Omental fat pad (tissue), 4 donors: Measurements from ENCODE around the gene PALD1. TPM values are rescaled to one million over a fixed set of nuclear protein-coding genes. Genes with fewer than 3 reads are reported as not detected.

ENCODE experiments used
- ATAC-seq: fragments of 150-250 bp; one replicate; pipeline ENCODE4 v1.9.1; 2016; ENCODE audit warnings: mild to moderate bottlenecking, moderate library complexity; ENCODE audit not compliant: low FRiP score
- DNase-seq: peaks from one replicate; pipeline ENCODE4 v3.0.0-alpha.2; 2019; ENCODE audit warnings: low spot score
- total RNA-seq, 4 donors: library from RNA; depleted of rRNA; stranded (reverse); fragments of >200 nt; gene quantifications; one replicate each; pipeline ENCODE4 v1.1.0, GENCODE V29; 2016
- TF ChIP-seq, protein P1 (sequence below), 3 donors: fragments of 450-650 bp; IDR thresholded peaks; one replicate each; pipeline ENCODE4 v1.5.1; 2016 to 2017; ENCODE audit warnings: antibody characterized with exemption in 3 of 3, mild to moderate bottlenecking in 3 of 3, moderate library complexity in 2 of 3

PALD1 gene
- total RNA-seq, 4 donors from 2014 or later = 3.3 to 12.1 (median 8.0) TPM

DNA sequence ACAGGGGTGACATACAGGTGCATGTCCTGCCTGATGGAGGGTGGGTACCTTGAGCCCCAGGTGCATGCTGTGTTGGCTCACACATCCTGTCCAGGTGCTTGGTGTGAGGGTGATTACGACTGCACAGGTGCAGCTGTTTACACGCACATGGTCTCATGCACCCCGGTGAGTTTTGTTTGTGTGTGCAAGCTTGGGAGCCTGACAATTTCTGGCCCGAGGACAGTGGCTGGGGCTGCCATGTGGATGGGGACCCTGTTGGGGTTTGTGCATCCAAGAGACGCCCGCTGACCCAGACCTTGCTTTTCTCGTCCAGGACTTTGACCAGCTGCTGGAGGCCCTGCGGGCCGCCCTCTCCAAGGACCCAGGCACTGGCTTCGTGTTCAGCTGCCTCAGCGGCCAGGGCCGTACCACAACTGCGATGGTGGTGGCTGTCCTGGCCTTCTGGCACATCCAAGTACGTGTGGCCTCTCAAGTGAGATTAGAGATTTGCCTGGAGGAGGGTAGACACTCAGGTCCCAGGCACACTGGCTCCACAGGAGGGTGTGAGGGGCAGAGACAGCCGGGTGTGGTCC, 62.3 kb downstream of the PALD1 start:
- TF ChIP-seq, protein P1, sequence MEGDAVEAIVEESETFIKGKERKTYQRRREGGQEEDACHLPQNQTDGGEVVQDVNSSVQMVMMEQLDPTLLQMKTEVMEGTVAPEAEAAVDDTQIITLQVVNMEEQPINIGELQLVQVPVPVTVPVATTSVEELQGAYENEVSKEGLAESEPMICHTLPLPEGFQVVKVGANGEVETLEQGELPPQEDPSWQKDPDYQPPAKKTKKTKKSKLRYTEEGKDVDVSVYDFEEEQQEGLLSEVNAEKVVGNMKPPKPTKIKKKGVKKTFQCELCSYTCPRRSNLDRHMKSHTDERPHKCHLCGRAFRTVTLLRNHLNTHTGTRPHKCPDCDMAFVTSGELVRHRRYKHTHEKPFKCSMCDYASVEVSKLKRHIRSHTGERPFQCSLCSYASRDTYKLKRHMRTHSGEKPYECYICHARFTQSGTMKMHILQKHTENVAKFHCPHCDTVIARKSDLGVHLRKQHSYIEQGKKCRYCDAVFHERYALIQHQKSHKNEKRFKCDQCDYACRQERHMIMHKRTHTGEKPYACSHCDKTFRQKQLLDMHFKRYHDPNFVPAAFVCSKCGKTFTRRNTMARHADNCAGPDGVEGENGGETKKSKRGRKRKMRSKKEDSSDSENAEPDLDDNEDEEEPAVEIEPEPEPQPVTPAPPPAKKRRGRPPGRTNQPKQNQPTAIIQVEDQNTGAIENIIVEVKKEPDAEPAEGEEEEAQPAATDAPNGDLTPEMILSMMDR (IDR thresholded peaks at IDR 0.05) = no peak
- no peak for ATAC-seq

DNA sequence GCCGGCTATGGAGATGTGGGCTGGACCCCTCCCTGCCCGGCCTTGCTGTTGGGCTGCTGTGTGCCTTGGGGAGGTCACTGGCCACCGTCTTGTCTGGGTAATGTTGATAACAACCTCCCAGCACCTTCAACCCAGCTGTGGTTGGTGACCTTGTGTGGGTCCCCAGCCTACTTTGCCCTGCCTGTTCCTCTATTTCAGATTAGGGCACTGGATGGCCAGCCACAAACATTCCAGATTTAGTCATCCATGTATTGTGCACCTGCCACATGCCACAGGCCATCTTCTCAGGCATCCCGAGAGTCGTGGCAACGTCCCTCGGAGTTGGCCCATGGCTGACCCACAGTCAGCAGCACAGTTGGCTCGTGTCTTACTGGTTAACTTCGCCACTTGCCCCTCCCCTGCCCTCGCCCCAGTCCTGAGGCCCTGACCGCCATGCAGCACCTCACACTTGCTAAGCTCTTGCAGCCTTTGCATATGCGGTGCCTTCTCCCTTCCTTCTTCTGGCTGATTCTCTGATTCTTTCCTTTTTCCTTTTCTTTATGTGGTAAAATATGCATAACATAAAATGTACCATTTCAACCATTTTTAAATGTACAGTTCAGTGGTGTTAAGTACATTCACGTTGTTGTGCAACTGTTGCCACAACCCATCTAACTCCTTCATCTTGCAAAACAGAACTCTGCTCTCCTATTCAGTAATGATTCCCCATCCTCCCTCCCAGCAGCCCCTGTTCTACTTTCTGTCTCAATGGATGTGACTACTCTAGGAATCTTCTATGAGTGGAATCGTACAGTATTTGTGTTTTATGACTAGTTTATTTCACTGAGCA, 63.4 kb downstream of the PALD1 start:
- DNase-seq (no peak), ATAC-seq (no peak)
- TF ChIP-seq, protein P1 (IDR thresholded peaks at IDR 0.05) = no peak

More for the DNA sequence above, 62.3 kb downstream of the PALD1 start:
- DNase-seq = no peak

DNA sequence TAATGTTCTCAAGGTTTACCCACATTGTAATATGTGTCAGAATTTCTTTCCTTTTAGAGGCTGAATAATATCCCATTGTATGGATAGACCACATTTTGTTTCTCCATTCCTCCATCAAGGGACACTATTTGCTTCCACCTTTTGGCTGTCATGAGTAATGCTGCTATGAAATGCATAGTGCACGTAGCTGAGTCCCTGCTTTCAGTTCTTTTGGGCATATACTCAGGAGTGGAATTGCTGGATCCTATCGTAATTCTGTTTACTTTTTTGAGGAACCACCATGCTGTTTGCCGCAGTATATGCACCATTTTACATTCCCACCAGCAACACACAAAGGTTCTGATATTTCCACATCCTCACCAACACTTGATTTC, 64.0 kb downstream of the PALD1 start:
- ATAC-seq (no peak), DNase-seq (no peak)
- TF ChIP-seq, protein P1 (IDR thresholded peaks at IDR 0.05) = no peak

DNA sequence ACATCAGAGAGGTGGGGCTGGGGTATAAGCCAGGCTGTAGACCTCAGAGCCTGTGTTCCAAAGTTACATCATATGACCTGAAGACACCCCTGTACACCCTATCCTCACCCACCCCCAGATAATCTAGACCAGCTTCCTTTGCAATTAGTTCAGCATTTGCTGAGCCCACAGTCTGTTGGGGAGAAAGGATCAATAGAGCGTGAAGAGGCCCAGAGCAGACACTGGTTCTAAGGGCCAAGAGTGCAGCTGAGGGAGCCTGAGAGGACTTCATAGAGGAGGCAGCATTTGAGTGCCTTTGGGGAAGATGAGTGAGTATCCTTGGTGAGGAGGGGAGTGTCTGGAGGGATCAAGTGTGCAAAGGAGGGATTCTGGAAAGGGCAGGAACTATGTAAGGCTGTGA, 65.3 kb downstream of the PALD1 start:
- DNase-seq (no peak), ATAC-seq (no peak)
- TF ChIP-seq, protein P1 (IDR thresholded peaks at IDR 0.05) = no peak

DNA sequence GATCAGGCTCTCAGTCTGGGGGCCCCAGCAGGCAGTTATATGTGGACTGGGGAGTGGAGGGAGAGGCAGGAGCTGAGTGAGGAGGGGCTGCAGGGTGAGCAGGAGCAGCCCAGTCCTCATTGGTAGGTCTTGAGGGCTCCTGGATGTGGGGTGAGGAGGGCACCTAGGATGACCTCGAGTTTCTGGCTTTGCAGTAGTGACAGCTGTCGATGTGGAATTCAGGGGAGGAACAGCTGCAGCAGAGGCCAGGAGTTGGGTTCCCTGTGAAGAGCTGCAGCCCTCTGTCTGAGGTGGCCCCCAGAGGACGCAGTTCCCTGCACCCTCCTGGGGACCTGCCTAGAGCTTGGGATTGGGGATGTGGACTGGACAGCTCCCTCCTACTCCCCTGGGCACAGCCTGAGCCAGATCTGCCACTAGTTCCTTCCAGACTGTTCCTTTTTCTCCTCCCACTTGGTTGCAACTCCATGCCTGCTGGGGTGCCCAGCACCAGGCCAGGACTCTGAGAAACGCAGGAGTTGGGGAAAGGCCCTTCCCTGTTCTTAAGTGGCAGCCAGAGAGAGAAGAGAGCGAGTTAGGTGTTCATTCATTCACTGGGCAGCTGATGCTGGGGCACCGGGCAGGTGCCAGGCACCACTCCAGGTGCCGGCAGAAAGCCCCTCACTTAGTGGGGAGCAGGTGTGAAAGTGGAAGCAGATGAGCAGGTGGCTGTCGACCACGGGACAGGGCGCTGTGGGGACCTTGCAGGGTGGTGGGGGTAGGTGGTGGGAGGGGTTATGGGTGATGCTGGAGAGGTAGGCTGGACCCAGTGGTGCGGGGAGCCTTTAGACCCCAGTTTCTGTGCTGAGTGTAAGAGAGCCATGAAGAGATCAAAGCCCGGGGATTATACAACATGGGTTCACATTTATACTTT, 66.1 kb downstream of the PALD1 start:
- ATAC-seq = no peak
- DNase-seq = no peak
- TF ChIP-seq, protein P1 (IDR thresholded peaks at IDR 0.05) = no peak

DNA sequence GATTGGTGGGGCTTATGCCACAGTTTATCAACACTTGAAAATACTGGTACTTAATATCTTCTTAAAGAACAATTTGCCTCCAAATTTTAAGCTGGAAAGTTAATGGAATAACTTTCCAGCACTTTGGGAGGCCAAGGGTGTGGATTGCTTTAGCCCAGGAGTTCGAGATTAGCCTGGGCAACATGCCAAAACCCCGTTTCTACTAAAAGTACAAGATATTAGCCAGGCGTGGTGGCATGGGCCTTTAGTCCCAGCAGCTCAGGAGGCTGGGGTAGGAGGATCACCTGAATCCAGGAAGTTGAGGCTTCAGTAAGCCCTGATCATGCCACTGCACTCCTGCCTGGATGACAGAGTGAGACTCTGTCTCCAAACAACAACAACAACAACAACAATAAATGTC, 68.0 kb downstream of the PALD1 start:
- ATAC-seq (no peak), DNase-seq (no peak)
- TF ChIP-seq, protein P1 (IDR thresholded peaks at IDR 0.05) = no peak
